HEK293 (cell line): Measurements from ENCODE around the gene CHMP6.

Source experiments
- BCL11A ChIP-seq: fragments of 450-650 bp; formaldehyde crosslinking; IDR thresholded peaks from 2 replicates; pipeline ENCODE4 v1.5.1; 2016; ENCODE audit warnings: low read depth, missing biosample characterization, missing genetic modification characterization
- ZNF133 ChIP-seq: fragments of 450-650 bp; formaldehyde crosslinking; IDR thresholded peaks from 2 replicates; pipeline ENCODE4 v1.5.1; 2016; ENCODE audit warnings: missing biosample characterization, missing genetic modification characterization
- ZNF175 ChIP-seq: fragments of 450-650 bp; formaldehyde crosslinking; IDR thresholded peaks from 2 replicates; pipeline ENCODE4 v1.5.1; 2016; ENCODE audit warnings: missing biosample characterization, missing genetic modification characterization
- ZNF239 ChIP-seq: fragments of 450-650 bp; formaldehyde crosslinking; IDR thresholded peaks from 2 replicates; pipeline ENCODE4 v1.5.1; 2016; ENCODE audit warnings: missing biosample characterization, missing genetic modification characterization
- ZNF366 ChIP-seq: fragments of 450-650 bp; formaldehyde crosslinking; conservative IDR thresholded peaks from 2 replicates; pipeline ENCODE4 v1.5.1; 2016; ENCODE audit warnings: missing biosample characterization, missing genetic modification characterization
- TF ChIP-seq, protein P1 (sequence below): IDR thresholded peaks from 2 replicates; pipeline ENCODE4 v1.6.1; 2011; ENCODE audit warnings: mild to moderate bottlenecking, low read depth, low read length, borderline replicate concordance
- TF ChIP-seq, protein P2 (sequence below): fragments of 450-650 bp; formaldehyde crosslinking; IDR thresholded peaks from 2 replicates; pipeline ENCODE4 v1.5.1; 2016; ENCODE audit warnings: missing biosample characterization, missing genetic modification characterization
- TF ChIP-seq, protein P3 (sequence below): fragments of 450-650 bp; formaldehyde crosslinking; optimal IDR thresholded peaks from 2 replicates; pipeline ENCODE3; 2016; ENCODE audit warnings: missing biosample characterization, mild to moderate bottlenecking, missing genetic modification characterization
- TF ChIP-seq, protein P4 (sequence below): fragments of 450-650 bp; formaldehyde crosslinking; IDR thresholded peaks from 2 replicates; pipeline ENCODE4 v1.5.1; 2016; ENCODE audit warnings: missing biosample characterization, missing genetic modification characterization
- TF ChIP-seq, protein P5 (sequence below): fragments of 450-650 bp; formaldehyde crosslinking; IDR thresholded peaks from 2 replicates; pipeline ENCODE4 v1.5.1; 2016; ENCODE audit warnings: missing biosample characterization, missing genetic modification characterization
- TF ChIP-seq, protein P6 (sequence below): fragments of 450-650 bp; formaldehyde crosslinking; IDR thresholded peaks from 2 replicates; pipeline ENCODE4 v1.5.1; 2017; ENCODE audit warnings: missing biosample characterization, mild to moderate bottlenecking, missing genetic modification characterization, moderate library complexity

DNA sequence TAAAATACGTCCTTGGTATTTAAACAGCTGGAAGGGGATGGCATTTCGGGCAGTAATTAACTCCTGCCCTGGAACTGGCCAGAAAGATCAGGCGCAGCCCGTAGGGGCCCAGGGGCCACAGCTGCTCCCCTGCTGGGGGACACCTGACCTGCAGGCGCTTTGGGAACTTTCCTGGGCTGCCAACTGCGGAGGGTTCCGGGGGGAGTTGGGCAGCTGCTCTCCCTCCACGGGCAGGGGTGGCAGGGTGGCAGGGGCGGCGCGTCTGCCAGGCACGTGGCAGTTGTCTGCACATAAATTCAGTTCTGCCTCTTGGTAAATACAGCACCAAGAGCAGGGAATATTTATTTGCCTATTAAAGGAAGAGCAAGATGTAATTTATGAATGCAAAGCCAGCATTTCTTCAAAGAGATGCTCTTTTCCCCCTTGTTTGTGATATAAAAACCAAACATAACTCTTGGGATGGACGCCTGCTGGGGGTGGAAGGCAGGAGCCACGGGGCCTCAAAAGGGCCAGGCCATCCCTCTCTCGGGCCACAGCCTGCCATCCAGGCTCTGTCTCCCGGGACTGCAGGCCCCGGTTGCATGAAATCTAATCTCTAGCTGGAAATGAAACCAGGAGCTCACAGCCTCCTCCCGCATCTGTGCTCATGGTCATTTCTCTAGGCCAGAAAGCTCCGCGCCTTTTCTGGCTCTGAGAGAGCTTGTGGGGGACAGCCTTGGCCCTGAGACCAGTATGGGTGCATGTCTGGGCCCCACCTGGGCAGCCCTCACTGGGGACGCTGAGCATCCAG is 29.9 kb upstream of the CHMP6 start:
- TF ChIP-seq BCL11A (tag by site-specific recombination) (no peak), ZNF133 (tag by site-specific recombination) (no peak), ZNF239 (tag by site-specific recombination) (no peak), ZNF366 (tag by site-specific recombination) (no peak), ZNF175 (tag by site-specific recombination) (no peak)
- TF ChIP-seq, protein P1, sequence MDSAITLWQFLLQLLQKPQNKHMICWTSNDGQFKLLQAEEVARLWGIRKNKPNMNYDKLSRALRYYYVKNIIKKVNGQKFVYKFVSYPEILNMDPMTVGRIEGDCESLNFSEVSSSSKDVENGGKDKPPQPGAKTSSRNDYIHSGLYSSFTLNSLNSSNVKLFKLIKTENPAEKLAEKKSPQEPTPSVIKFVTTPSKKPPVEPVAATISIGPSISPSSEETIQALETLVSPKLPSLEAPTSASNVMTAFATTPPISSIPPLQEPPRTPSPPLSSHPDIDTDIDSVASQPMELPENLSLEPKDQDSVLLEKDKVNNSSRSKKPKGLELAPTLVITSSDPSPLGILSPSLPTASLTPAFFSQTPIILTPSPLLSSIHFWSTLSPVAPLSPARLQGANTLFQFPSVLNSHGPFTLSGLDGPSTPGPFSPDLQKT = no peak
- TF ChIP-seq, protein P2, sequence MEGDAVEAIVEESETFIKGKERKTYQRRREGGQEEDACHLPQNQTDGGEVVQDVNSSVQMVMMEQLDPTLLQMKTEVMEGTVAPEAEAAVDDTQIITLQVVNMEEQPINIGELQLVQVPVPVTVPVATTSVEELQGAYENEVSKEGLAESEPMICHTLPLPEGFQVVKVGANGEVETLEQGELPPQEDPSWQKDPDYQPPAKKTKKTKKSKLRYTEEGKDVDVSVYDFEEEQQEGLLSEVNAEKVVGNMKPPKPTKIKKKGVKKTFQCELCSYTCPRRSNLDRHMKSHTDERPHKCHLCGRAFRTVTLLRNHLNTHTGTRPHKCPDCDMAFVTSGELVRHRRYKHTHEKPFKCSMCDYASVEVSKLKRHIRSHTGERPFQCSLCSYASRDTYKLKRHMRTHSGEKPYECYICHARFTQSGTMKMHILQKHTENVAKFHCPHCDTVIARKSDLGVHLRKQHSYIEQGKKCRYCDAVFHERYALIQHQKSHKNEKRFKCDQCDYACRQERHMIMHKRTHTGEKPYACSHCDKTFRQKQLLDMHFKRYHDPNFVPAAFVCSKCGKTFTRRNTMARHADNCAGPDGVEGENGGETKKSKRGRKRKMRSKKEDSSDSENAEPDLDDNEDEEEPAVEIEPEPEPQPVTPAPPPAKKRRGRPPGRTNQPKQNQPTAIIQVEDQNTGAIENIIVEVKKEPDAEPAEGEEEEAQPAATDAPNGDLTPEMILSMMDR = no peak
- TF ChIP-seq, protein P3, sequence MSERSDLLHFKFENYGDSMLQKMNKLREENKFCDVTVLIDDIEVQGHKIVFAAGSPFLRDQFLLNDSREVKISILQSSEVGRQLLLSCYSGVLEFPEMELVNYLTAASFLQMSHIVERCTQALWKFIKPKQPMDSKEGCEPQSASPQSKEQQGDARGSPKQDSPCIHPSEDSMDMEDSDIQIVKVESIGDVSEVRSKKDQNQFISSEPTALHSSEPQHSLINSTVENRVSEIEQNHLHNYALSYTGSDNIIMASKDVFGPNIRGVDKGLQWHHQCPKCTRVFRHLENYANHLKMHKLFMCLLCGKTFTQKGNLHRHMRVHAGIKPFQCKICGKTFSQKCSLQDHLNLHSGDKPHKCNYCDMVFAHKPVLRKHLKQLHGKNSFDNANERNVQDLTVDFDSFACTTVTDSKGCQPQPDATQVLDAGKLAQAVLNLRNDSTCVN (tag by site-specific recombination) = no peak
- TF ChIP-seq, protein P4, sequence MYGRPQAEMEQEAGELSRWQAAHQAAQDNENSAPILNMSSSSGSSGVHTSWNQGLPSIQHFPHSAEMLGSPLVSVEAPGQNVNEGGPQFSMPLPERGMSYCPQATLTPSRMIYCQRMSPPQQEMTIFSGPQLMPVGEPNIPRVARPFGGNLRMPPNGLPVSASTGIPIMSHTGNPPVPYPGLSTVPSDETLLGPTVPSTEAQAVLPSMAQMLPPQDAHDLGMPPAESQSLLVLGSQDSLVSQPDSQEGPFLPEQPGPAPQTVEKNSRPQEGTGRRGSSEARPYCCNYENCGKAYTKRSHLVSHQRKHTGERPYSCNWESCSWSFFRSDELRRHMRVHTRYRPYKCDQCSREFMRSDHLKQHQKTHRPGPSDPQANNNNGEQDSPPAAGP (tag by site-specific recombination) = no peak
- TF ChIP-seq, protein P5, sequence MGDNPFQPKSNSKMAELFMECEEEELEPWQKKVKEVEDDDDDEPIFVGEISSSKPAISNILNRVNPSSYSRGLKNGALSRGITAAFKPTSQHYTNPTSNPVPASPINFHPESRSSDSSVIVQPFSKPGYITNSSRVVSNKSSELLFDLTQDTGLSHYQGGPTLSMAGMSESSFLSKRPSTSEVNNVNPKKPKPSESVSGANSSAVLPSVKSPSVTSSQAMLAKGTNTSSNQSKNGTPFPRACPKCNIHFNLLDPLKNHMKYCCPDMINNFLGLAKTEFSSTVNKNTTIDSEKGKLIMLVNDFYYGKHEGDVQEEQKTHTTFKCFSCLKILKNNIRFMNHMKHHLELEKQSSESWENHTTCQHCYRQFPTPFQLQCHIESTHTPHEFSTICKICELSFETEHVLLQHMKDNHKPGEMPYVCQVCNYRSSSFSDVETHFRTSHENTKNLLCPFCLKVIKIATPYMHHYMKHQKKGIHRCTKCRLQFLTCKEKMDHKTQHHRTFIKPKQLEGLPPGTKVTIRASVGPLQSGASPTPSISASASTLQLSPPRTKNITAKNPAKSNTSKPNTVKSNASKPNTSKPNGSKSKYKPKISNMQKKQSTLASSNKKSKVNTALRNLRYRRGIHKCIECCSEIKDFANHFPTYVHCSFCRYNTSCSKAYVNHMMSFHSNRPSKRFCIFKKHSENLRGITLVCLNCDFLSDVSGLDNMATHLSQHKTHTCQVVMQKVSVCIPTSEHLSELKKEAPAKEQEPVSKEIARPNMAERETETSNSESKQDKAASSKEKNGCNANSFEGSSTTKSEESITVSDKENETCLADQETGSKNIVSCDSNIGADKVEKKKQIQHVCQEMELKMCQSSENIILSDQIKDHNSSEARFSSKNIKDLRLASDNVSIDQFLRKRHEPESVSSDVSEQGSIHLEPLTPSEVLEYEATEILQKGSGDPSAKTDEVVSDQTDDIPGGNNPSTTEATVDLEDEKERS (tag by site-specific recombination) = no peak
- TF ChIP-seq, protein P6, sequence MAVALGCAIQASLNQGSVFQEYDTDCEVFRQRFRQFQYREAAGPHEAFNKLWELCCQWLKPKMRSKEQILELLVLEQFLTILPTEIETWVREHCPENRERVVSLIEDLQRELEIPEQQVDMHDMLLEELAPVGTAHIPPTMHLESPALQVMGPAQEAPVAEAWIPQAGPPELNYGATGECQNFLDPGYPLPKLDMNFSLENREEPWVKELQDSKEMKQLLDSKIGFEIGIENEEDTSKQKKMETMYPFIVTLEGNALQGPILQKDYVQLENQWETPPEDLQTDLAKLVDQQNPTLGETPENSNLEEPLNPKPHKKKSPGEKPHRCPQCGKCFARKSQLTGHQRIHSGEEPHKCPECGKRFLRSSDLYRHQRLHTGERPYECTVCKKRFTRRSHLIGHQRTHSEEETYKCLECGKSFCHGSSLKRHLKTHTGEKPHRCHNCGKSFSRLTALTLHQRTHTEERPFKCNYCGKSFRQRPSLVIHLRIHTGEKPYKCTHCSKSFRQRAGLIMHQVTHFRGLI (tag by site-specific recombination) = no peak
